Panc1 (cell line): Measurements from ENCODE around the gene MFAP4. TPM values are rescaled to one million over a fixed set of nuclear protein-coding genes. Genes with fewer than 3 reads are reported as not detected.

Experiments
- ATAC-seq: fragments of 200-7000 bp; cut with Tn5 transposase; 2 replicates; pipeline ENCODE4 v1.9.1; 2020; ENCODE audit warnings: mild to moderate bottlenecking, moderate library complexity
- BruUV-seq: library from RNA; stranded (reverse); fragments of 400-500 nt; replicated peaks from 2 replicates; lab custom pipeline; 2021; lab: Mats Ljungman, UMichigan
- CTCF ChIA-PET: fragments of 300-600 bp; sonication (Branson Sonifier 250); formaldehyde crosslinking; loops from one replicate; lab custom pipeline; 2022; ENCODE audit warnings: antibody characterized with exemption; lab: Charles Lee
- POLR2A ChIA-PET: fragments of 300-600 bp; sonication (Branson Sonifier 250); formaldehyde crosslinking; loops from one replicate; lab custom pipeline; 2022; ENCODE audit warnings: antibody characterized with exemption; lab: Charles Lee
- DNase-seq: peaks from one replicate; pipeline ENCODE4 v3.0.0-alpha.2; 2010; ENCODE audit warnings: low read depth, low spot score
- H3K27ac ChIP-seq: 2 replicates; pipeline ENCODE4 v1.5.1; 2011; ENCODE audit warnings: mild to moderate bottlenecking, low read length, inconsistent platforms
- H3K27me3 ChIP-seq: fragments of 200-500 bp; sonication (Bioruptor generic); 2 replicates; pipeline ENCODE4 v1.6.0; 2014; ENCODE audit warnings: low read length, inconsistent platforms; ENCODE audit not compliant: control insufficient read depth, insufficient read depth
- H3K36me3 ChIP-seq: fragments of 200-500 bp; sonication (Bioruptor generic); 2 replicates; pipeline ENCODE4 v1.5.1; 2014; ENCODE audit warnings: inconsistent platforms, mild to moderate bottlenecking, low read length, moderate library complexity; ENCODE audit not compliant: control insufficient read depth, insufficient read depth
- H3K4me1 ChIP-seq: 2 replicates; pipeline ENCODE4 v1.5.1; 2011; ENCODE audit warnings: inconsistent platforms, mild to moderate bottlenecking, low read length, moderate library complexity; ENCODE audit not compliant: control insufficient read depth, insufficient read depth
- H3K4me3 ChIP-seq, 2 experiments: 2 replicates each; pipeline ENCODE4 v1.5.1; 2011 to 2012; ENCODE audit warnings: low read depth in 2 of 2, low read length in 2 of 2, mild to moderate bottlenecking in 2 of 2, inconsistent platforms in 1 of 2, moderate library complexity in 1 of 2
- H3K9me3 ChIP-seq: fragments of 200-500 bp; sonication (Bioruptor generic); 2 replicates; pipeline ENCODE4 v1.5.1; 2014; ENCODE audit warnings: low read depth, mild to moderate bottlenecking, inconsistent platforms, low read length, moderate library complexity; ENCODE audit not compliant: control insufficient read depth, insufficient read depth
- POLR2AphosphoS5 ChIP-seq: IDR thresholded peaks from 2 replicates; pipeline ENCODE4 v1.6.1; 2012; ENCODE audit warnings: mild to moderate bottlenecking, low read depth, low read length, moderate library complexity
- SIN3A ChIP-seq: IDR thresholded peaks from 2 replicates; pipeline ENCODE4 v1.6.1; 2012; ENCODE audit warnings: low read depth, mild to moderate bottlenecking, low read length, moderate library complexity, borderline replicate concordance; ENCODE audit not compliant: insufficient read depth
- TCF7L2 ChIP-seq: IDR thresholded peaks from 2 replicates; pipeline ENCODE4 v1.6.1; 2011; ENCODE audit warnings: mild to moderate bottlenecking, low read depth, low read length, inconsistent platforms
- in situ Hi-C: cut with HindIII; loops from 2 replicates; pipeline ENCODE4 v1.10.0; 2016; ENCODE audit warnings: low sequenced_read_pairs, low pct_unique_long_range_greater_than_20kb
- intact Hi-C: fragments of 100-400 bp; cut with micrococcal nuclease; formaldehyde crosslinking; loops from one replicate; pipeline ENCODE4 v1.10.0; 2022; ENCODE audit not compliant: unreplicated experiment
- total RNA-seq: library from RNA; stranded (reverse); gene quantifications from one replicate; pipeline ENCODE4 v1.2.1, GENCODE V29; 2021; ENCODE audit not compliant: unreplicated experiment
- TF ChIP-seq, protein P1 (sequence below), 2 experiments: IDR thresholded peaks; 2 replicates each; pipeline ENCODE4 v1.6.1; 2011 to 2012; ENCODE audit warnings: low read depth in 2 of 2, control low read depth in 1 of 2, low read length in 1 of 2, mild to moderate bottlenecking in 1 of 2, moderate library complexity in 1 of 2; ENCODE audit not compliant: insufficient read depth in 1 of 2
- TF ChIP-seq, protein P2 (sequence below): fragments of 450-650 bp; IDR thresholded peaks from 2 replicates; pipeline ENCODE4 v1.5.1; 2017; ENCODE audit warnings: mild to moderate bottlenecking

The MFAP4 gene
- total RNA-seq, 1 experiment from 2014 or later, result 0.92 TPM

DNA sequence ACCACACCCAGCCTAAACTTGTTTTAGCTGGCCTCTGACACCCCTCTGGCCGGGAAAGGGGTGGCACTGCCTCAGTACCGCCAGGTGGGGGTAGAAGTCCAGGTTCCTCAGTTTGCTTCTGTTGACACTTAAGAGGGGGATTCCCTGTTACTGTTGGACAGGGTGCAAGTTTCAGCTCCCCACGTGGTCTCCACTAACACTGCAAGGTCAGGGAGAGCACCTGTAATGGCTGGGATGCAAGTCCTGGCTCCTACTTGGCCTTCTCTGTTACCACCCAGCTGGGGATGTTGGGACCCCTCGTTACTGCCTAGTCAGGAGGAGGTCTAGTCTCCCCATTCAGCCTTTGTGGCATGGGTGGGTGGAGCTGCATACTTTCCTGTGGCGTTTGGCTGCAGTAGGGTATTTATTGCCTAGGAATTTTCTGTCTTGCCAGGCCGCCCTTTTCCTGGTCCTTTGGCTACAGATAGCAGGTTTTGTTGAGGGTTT lies 10.6 kb upstream of the MFAP4 start:
- POLR2A ChIA-PET, result no interaction called here
- intact Hi-C loops (no loop called here), in situ Hi-C loops (no loop called here)
- DNase-seq (no peak), ATAC-seq (no peak)
- no peaks in the 10 kb centered on the region for H3K4me1 ChIP-seq
- no peaks in the 10 kb centered on the region for H3K36me3 ChIP-seq
- CTCF ChIA-PET, result no interaction called here
- TF ChIP-seq TCF7L2 (no peak), SIN3A (no peak), POLR2AphosphoS5 (no peak)
- TF ChIP-seq, protein P1, sequence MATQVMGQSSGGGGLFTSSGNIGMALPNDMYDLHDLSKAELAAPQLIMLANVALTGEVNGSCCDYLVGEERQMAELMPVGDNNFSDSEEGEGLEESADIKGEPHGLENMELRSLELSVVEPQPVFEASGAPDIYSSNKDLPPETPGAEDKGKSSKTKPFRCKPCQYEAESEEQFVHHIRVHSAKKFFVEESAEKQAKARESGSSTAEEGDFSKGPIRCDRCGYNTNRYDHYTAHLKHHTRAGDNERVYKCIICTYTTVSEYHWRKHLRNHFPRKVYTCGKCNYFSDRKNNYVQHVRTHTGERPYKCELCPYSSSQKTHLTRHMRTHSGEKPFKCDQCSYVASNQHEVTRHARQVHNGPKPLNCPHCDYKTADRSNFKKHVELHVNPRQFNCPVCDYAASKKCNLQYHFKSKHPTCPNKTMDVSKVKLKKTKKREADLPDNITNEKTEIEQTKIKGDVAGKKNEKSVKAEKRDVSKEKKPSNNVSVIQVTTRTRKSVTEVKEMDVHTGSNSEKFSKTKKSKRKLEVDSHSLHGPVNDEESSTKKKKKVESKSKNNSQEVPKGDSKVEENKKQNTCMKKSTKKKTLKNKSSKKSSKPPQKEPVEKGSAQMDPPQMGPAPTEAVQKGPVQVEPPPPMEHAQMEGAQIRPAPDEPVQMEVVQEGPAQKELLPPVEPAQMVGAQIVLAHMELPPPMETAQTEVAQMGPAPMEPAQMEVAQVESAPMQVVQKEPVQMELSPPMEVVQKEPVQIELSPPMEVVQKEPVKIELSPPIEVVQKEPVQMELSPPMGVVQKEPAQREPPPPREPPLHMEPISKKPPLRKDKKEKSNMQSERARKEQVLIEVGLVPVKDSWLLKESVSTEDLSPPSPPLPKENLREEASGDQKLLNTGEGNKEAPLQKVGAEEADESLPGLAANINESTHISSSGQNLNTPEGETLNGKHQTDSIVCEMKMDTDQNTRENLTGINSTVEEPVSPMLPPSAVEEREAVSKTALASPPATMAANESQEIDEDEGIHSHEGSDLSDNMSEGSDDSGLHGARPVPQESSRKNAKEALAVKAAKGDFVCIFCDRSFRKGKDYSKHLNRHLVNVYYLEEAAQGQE (IDR thresholded peaks at IDR 0.05; ENCODE audit: insufficient read depth in 1 of 2, low read depth in 2 of 2, low read length in 1 of 2), result no peak
- TF ChIP-seq, protein P2, sequence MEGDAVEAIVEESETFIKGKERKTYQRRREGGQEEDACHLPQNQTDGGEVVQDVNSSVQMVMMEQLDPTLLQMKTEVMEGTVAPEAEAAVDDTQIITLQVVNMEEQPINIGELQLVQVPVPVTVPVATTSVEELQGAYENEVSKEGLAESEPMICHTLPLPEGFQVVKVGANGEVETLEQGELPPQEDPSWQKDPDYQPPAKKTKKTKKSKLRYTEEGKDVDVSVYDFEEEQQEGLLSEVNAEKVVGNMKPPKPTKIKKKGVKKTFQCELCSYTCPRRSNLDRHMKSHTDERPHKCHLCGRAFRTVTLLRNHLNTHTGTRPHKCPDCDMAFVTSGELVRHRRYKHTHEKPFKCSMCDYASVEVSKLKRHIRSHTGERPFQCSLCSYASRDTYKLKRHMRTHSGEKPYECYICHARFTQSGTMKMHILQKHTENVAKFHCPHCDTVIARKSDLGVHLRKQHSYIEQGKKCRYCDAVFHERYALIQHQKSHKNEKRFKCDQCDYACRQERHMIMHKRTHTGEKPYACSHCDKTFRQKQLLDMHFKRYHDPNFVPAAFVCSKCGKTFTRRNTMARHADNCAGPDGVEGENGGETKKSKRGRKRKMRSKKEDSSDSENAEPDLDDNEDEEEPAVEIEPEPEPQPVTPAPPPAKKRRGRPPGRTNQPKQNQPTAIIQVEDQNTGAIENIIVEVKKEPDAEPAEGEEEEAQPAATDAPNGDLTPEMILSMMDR, result no peak
- no peak overlapping the region for H3K27ac ChIP-seq
- no TSS peak for BruUV-seq
- no peak overlapping the region for H3K4me3 ChIP-seq
- H3K9me3 ChIP-seq, result no peaks in the 10 kb centered on the region
- H3K27me3 ChIP-seq, result no peaks in the 10 kb centered on the region

DNA sequence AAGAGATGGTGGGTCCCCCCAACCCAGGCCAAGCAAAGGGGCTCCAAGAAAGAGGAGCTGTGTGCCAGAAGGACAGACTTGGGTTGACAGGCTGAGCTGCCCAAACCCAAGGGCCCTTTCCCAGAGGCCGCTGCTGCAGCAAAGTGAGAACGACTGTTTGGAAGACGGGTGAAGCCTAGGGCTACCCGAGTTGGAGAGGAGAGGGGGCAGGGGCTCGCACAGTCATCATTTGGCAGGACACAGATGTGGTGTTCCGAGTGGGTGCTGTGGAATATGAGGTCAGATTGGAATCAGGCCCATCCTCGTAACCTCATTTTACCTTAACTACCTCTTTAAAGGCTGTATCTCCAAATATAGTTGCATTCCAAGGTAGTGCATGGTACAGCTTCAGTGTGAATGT lies 5.3 kb upstream of the MFAP4 start:
- BruUV-seq, result no TSS peak
- no peak for DNase-seq
- H3K36me3 ChIP-seq, result no peaks in the 10 kb centered on the region
- TF ChIP-seq, protein P2, result no peak
- TF ChIP-seq, protein P1 (IDR thresholded peaks at IDR 0.05; ENCODE audit: insufficient read depth in 1 of 2, low read depth in 2 of 2, low read length in 1 of 2), result no peak
- TF ChIP-seq SIN3A (no peak), TCF7L2 (no peak), POLR2AphosphoS5 (no peak)
- no peaks in the 10 kb centered on the region for H3K9me3 ChIP-seq
- intact Hi-C loops, result no loop called here
- peaks cover 7% of the 10 kb centered on the region for H3K4me1 ChIP-seq
- H3K27ac ChIP-seq, result no peak overlapping the region
- no peaks in the 10 kb centered on the region for H3K27me3 ChIP-seq
- H3K4me3 ChIP-seq, result no peak overlapping the region
- in situ Hi-C loops, result no loop called here
- CTCF ChIA-PET, result no interaction called here
- POLR2A ChIA-PET, result no interaction called here
- no peak for ATAC-seq
